Activated T-helper 2 cell treated with anti-CD3 and anti-CD28 coated beads, Interferon-gamma antibody, Interleukin-2, Interleukin-4, amounts not matched to agents 10 μg/mL and 5 μg/mL and 100 μg/mL, durations not matched to agents 14 hours and 24 hours and 36 hours (primary cell): ENCODE data around the gene CAVIN2. TPM values are rescaled to one million over a fixed set of nuclear protein-coding genes. Genes with fewer than 3 reads are reported as not detected.

Source experiments
- DNase-seq: peaks from one replicate; pipeline ENCODE4 v3.0.0; 2021; ENCODE audit warnings: low spot score
- H3K27ac Mint-ChIP-seq: one replicate; pipeline ENCODE4 v1.8.0; 2021; ENCODE audit warnings: mixed read lengths
- H3K27me3 Mint-ChIP-seq: one replicate; pipeline ENCODE4 v1.8.0; 2021; ENCODE audit warnings: low read depth, mixed read lengths
- H3K36me3 Mint-ChIP-seq: one replicate; pipeline ENCODE4 v1.8.0; 2021; ENCODE audit warnings: low read depth, mixed read lengths
- H3K4me1 Mint-ChIP-seq: one replicate; pipeline ENCODE4 v1.8.0; 2021; ENCODE audit warnings: low read depth, mixed read lengths
- H3K4me3 Mint-ChIP-seq: one replicate; pipeline ENCODE4 v1.8.0; 2021; ENCODE audit warnings: low read depth, mild to moderate bottlenecking, moderate library complexity, mixed read lengths
- H3K9me3 Mint-ChIP-seq: one replicate; pipeline ENCODE4 v1.8.0; 2021; ENCODE audit warnings: mixed read lengths
- intact Hi-C: fragments of 100-400 bp; cut with micrococcal nuclease; formaldehyde crosslinking; loops from one replicate; pipeline ENCODE4 v1.15.1; 2023
- total RNA-seq: library from RNA; stranded (reverse); gene quantifications from 2 replicates; pipeline ENCODE4 v1.2.3, GENCODE V29; 2022

The CAVIN2 gene
- total RNA-seq, 1 donor from 2014 or later = not detected

GRCh38 chr2:191859681-191860080 is 12.8 kb upstream of the CAVIN2 start:
- Mint-ChIP-seq H3K27me3 (peaks cover 7% of the 10 kb centered on the region), H3K36me3 (no peaks in the 10 kb centered on the region), H3K9me3 (no peaks in the 10 kb centered on the region), H3K27ac (no peak overlapping the region), H3K4me3 (no peak overlapping the region), H3K4me1 (no peaks in the 10 kb centered on the region)
- DNase-seq = no peak
- intact Hi-C loops = no loop called here

DNA sequence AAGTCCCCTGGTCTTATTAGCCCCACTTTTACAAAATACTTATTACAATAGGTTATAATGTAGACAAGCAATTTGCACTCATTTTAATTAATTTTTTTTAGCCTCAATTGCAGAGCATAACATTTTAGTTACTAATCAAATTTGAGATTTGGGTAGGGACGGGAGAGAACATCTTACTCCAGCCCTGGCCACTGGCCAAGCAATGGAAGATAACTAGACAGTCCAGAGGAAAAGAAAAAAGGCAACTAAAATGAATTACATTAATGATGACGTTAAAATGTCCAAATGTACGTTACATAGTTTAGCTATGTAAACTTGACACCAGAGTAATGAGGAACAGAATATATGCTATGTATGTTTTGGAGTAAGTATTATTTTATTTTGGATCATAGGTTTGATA is 11.0 kb upstream of the CAVIN2 start:
- Mint-ChIP-seq H3K36me3 (no peaks in the 10 kb centered on the region), H3K9me3 (no peaks in the 10 kb centered on the region), H3K27me3 (peaks cover 11% of the 10 kb centered on the region), H3K4me3 (no peak overlapping the region), H3K4me1 (no peaks in the 10 kb centered on the region), H3K27ac (no peak overlapping the region)
- no peak for DNase-seq
- intact Hi-C loops = no loop called here

- H3K27ac Mint-ChIP-seq = no peak overlapping the region
- H3K27me3 Mint-ChIP-seq = peaks cover 14% of the 10 kb centered on the region
- intact Hi-C loops = no loop called here
- H3K4me3 Mint-ChIP-seq = no peak overlapping the region
- H3K9me3 Mint-ChIP-seq = no peaks in the 10 kb centered on the region
- no peaks in the 10 kb centered on the region for H3K4me1 Mint-ChIP-seq
- DNase-seq = no peak
- H3K36me3 Mint-ChIP-seq = no peaks in the 10 kb centered on the region
Measured at GRCh38 chr2:191857259-191857805, 10.4 kb upstream of the CAVIN2 start.

DNA sequence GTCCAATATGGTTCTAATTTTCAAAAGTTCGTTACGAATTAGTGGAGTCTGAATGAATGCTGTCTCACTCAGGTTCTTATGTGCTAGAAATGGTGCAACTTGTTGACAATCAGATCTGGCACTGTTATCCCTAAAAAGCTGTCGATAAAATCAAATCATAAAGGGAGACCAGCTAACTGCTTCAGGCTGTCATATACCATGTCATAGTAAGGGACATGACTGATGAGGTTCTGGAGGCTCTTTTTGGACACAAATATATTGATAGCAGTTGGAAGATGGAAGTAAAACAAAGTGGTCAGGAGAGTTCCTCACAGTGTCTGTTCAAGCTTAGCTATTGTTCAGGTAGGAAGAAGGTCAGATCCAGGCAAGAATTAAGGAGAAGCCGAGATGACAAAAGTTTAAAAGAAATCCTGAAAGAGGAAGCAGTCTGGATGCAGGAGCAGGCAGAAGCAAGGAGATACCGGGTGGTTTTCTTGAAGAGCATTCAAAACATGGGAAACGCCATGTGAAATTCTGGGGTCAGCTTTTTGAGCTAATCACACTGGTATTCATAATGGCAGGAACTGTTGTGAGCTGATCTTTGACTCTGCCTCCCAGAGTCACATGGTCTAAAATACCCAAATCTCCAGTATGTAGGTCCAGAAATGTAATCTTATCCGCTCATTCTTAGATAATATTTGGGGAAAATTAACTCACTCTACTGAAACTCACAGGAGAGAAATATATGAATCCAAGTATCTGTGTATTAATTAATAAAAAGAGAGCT is 9.4 kb upstream of the CAVIN2 start:
- no peak overlapping the region for H3K4me3 Mint-ChIP-seq
- no peaks in the 10 kb centered on the region for H3K9me3 Mint-ChIP-seq
- no peak overlapping the region for H3K27ac Mint-ChIP-seq
- DNase-seq = no peak
- intact Hi-C loops = no loop called here
- H3K4me1 Mint-ChIP-seq = no peaks in the 10 kb centered on the region
- peaks cover 14% of the 10 kb centered on the region for H3K27me3 Mint-ChIP-seq
- no peaks in the 10 kb centered on the region for H3K36me3 Mint-ChIP-seq

DNA sequence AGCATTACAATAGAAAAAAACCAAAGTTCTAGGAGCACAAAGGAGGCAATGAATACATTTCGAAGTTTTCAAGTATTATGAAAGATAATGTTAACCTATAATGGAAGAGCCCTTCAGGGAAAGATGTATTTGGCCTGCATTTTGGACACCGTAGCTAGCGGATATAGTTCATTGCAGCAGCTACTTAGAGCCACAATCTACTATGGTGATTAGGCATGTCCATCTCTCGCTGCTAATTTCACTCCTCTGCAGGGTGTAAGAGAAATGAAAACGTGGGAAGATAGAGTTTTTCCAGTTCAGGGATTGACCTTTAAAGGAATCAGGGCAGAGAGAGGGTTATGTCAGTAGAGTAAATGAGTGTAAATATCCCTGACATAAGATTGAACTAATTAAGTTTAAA is 8.5 kb upstream of the CAVIN2 start:
- no peaks in the 10 kb centered on the region for H3K36me3 Mint-ChIP-seq
- H3K4me1 Mint-ChIP-seq = no peaks in the 10 kb centered on the region
- intact Hi-C loops = no loop called here

GRCh38 chr2:191854382-191855372 is 7.8 kb upstream of the CAVIN2 start:
- Mint-ChIP-seq H3K27ac (no peak overlapping the region), H3K9me3 (no peaks in the 10 kb centered on the region), H3K4me3 (no peak overlapping the region), H3K4me1 (no peaks in the 10 kb centered on the region), H3K36me3 (no peaks in the 10 kb centered on the region), H3K27me3 (peaks cover 14% of the 10 kb centered on the region)
- no peak for DNase-seq
- intact Hi-C loops = no loop called here

More for the DNA sequence above, 8.5 kb upstream of the CAVIN2 start:
- no peak for DNase-seq
- Mint-ChIP-seq H3K9me3 (no peaks in the 10 kb centered on the region), H3K4me3 (no peak overlapping the region), H3K27me3 (peaks cover 14% of the 10 kb centered on the region), H3K27ac (no peak overlapping the region)

- H3K4me1 Mint-ChIP-seq = no peaks in the 10 kb centered on the region
- no peak overlapping the region for H3K27ac Mint-ChIP-seq
- intact Hi-C loops = no loop called here
- H3K4me3 Mint-ChIP-seq = no peak overlapping the region
- DNase-seq = no peak
- H3K9me3 Mint-ChIP-seq = no peaks in the 10 kb centered on the region
- H3K27me3 Mint-ChIP-seq = peaks cover 15% of the 10 kb centered on the region
- H3K36me3 Mint-ChIP-seq = no peaks in the 10 kb centered on the region
Measured at GRCh38 chr2:191853843-191854242, 7.0 kb upstream of the CAVIN2 start.

GRCh38 chr2:191851158-191851557 is 4.3 kb upstream of the CAVIN2 start:
- H3K9me3 Mint-ChIP-seq = no peaks in the 10 kb centered on the region
- intact Hi-C loops = no loop called here
- no peaks in the 10 kb centered on the region for H3K36me3 Mint-ChIP-seq
- H3K4me1 Mint-ChIP-seq = no peaks in the 10 kb centered on the region
- H3K27ac Mint-ChIP-seq = no peak overlapping the region
- no peak overlapping the region for H3K4me3 Mint-ChIP-seq
- peaks cover 28% of the 10 kb centered on the region for H3K27me3 Mint-ChIP-seq
- DNase-seq = no peak

DNA sequence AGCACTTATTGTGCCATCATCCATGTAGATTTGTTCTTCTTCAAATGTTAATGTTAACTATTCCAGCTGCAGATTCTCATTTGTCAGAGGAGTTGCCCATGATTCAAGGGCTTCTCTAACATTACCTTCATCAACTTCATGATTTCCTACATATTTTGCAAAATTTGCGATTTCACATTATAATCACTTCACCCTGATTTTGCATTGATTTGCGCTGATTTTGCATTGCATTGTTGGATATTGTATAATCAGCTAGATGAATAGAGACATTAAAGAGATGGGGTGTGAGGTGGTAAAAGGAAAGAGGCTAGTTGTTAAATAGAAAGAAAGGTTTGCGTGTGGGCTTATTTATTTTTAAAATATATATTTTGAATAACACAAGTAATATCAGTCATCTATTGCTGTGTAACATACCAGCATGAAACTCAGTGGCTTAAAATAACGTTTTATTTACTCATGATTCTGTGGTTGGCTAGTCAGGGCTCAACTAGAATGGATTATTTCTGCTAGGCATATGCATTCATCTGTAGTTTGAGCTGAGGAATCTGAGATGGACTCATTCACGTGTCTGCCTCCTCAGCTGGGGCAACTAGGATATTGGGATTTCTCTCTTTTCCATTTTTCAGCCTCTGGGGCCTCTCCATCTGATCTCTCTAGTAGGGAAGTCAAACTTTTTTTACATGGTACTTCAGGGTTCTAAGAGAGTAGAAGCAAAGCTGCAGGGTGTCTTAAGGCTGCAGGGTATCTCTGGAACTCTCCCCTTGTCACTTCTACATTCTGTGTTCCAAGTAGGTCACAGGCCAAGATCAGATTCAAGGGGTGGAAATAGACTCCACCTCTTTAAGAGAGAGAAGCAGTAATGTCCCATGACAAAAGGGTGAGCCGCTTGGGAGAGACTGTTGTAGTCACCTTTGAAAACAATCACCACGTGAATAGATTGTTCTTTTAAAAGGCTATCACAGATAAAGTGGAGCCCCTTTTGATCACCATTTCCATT is 2.2 kb upstream of the CAVIN2 start:
- peaks cover 43% of the 10 kb centered on the region for H3K27me3 Mint-ChIP-seq
- no peak overlapping the region for H3K4me3 Mint-ChIP-seq
- H3K27ac Mint-ChIP-seq = no peak overlapping the region
- intact Hi-C loops = no loop called here
- H3K9me3 Mint-ChIP-seq = no peaks in the 10 kb centered on the region
- DNase-seq = no peak
- H3K36me3 Mint-ChIP-seq = no peaks in the 10 kb centered on the region
- H3K4me1 Mint-ChIP-seq = no peaks in the 10 kb centered on the region

GRCh38 chr2:191847764-191848163 is 876 bp upstream of the CAVIN2 start:
- H3K9me3 Mint-ChIP-seq = no peaks in the 10 kb centered on the region
- peaks cover 43% of the 10 kb centered on the region for H3K27me3 Mint-ChIP-seq
- intact Hi-C loops = no loop called here
- no peak overlapping the region for H3K27ac Mint-ChIP-seq
- no peak overlapping the region for H3K4me3 Mint-ChIP-seq
- no peaks in the 10 kb centered on the region for H3K4me1 Mint-ChIP-seq
- no peak for DNase-seq
- no peaks in the 10 kb centered on the region for H3K36me3 Mint-ChIP-seq

DNA sequence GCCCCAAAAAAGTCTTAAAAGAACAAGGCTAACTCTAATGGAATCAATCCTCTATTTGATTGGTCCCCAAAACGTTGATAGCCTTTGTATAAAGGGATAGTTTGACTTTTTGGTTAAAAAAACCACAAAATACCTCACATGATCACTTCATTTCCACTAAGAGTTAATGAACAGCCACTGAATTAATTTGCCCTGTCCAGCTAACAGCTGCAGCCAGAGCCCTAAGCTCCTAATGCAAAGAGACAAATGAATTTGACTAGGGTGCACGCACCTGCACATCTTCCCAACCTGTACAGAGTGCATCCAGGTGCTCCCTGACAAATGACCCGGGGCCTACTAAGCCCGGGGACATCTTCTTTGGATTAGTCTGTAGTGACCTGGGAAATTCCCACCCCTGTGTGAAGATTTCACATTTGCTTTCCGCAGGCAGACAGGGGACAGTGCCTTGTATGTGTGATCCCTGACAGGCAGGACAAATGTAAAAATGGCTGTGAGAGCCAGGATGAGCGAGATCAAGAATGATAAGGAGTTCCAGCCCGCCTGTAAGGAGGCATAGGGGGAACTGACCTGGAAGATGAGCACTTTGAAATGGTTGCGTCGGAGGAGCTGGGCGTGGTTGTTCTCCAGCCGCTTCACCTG is 893 bp downstream of the CAVIN2 start:
- Mint-ChIP-seq H3K4me3 (no peak overlapping the region), H3K9me3 (no peaks in the 10 kb centered on the region), H3K27ac (no peak overlapping the region), H3K27me3 (peaks cover 42% of the 10 kb centered on the region), H3K4me1 (no peaks in the 10 kb centered on the region), H3K36me3 (no peaks in the 10 kb centered on the region)
- intact Hi-C loops = no loop called here
- DNase-seq = no peak
